Mucosa of stomach (tissue), 1 donor: ENCODE results near the gene KLF11.

Experiments
- H3K27me3 ChIP-seq: one replicate; pipeline ENCODE4 v1.7.0; 2013; ENCODE audit warnings: mild to moderate bottlenecking, low read length; ENCODE audit not compliant: control insufficient read depth, insufficient read depth
- H3K36me3 ChIP-seq: one replicate; pipeline ENCODE4 v1.7.0; 2013; ENCODE audit warnings: low read length; ENCODE audit not compliant: control insufficient read depth, insufficient read depth
- H3K4me1 ChIP-seq: one replicate; pipeline ENCODE4 v1.7.0; 2013; ENCODE audit warnings: mild to moderate bottlenecking, low read length; ENCODE audit not compliant: control insufficient read depth, insufficient read depth
- H3K4me3 ChIP-seq: one replicate; pipeline ENCODE4 v1.7.0; 2013; ENCODE audit warnings: low read length
- H3K9ac ChIP-seq: one replicate; pipeline ENCODE4 v1.7.0; 2013; ENCODE audit warnings: mild to moderate bottlenecking, low read length, moderate library complexity
- H3K9me3 ChIP-seq: one replicate; pipeline ENCODE4 v1.7.0; 2013; ENCODE audit warnings: mild to moderate bottlenecking, low read length, moderate library complexity; ENCODE audit not compliant: control insufficient read depth
- donor health status: Pancreatic carcinoma.

The KLF11 gene

GRCh38 chr2:10043256-10043905 is at the start of gene KLF11:
Gene KLF11 (plus strand): TSS chr2:10043550. CDS start chr2:10043717, 167 bp downstream.
- H3K4me1 ChIP-seq, result peaks cover 9% of the 10 kb centered on the region

GRCh38 chr2:9994462-9994861 is 48.9 kb upstream of the KLF11 start:
- Histone ChIP-seq H3K27me3 (no peaks in the 10 kb centered on the region), H3K4me1 (no peaks in the 10 kb centered on the region), H3K36me3 (no peaks in the 10 kb centered on the region), H3K9me3 (no peaks in the 10 kb centered on the region), H3K4me3 (no peak overlapping the region), H3K9ac (no peak overlapping the region)

More at GRCh38 chr2:10043256-10043905, at the start of gene KLF11:
- Histone ChIP-seq H3K27me3 (no peaks in the 10 kb centered on the region), H3K9me3 (no peaks in the 10 kb centered on the region), H3K36me3 (peaks cover 4% of the 10 kb centered on the region), H3K4me3 (no peak within 1 kb of the TSS), H3K9ac (peak within 1 kb of the TSS; percentile 43)

GRCh38 chr2:9995059-9995458 is 48.3 kb upstream of the KLF11 start:
- Histone ChIP-seq H3K4me3 (no peak overlapping the region), H3K9me3 (no peaks in the 10 kb centered on the region), H3K9ac (no peak overlapping the region), H3K36me3 (no peaks in the 10 kb centered on the region), H3K4me1 (no peaks in the 10 kb centered on the region), H3K27me3 (no peaks in the 10 kb centered on the region)

- Histone ChIP-seq H3K4me3 (no peak overlapping the region), H3K4me1 (no peaks in the 10 kb centered on the region), H3K36me3 (no peaks in the 10 kb centered on the region), H3K9me3 (no peaks in the 10 kb centered on the region), H3K9ac (no peak overlapping the region), H3K27me3 (no peaks in the 10 kb centered on the region)
Measured at GRCh38 chr2:9996321-9996720, 47.0 kb upstream of the KLF11 start.

- no peaks in the 10 kb centered on the region for H3K27me3 ChIP-seq
- H3K36me3 ChIP-seq, result no peaks in the 10 kb centered on the region
- H3K4me1 ChIP-seq, result no peaks in the 10 kb centered on the region
- H3K9ac ChIP-seq, result no peak overlapping the region
- no peaks in the 10 kb centered on the region for H3K9me3 ChIP-seq
- H3K4me3 ChIP-seq, result no peak overlapping the region
Measured at GRCh38 chr2:9997936-9998335, 45.4 kb upstream of the KLF11 start.

GRCh38 chr2:9998916-9999654 is 44.3 kb upstream of the KLF11 start:
- no peaks in the 10 kb centered on the region for H3K9me3 ChIP-seq
- H3K4me3 ChIP-seq, result no peak overlapping the region

GRCh38 chr2:9999693-10000092 is 43.7 kb upstream of the KLF11 start:
- no peaks in the 10 kb centered on the region for H3K27me3 ChIP-seq
- H3K9ac ChIP-seq, result no peak overlapping the region
- no peak overlapping the region for H3K4me3 ChIP-seq
- no peaks in the 10 kb centered on the region for H3K36me3 ChIP-seq
- H3K9me3 ChIP-seq, result no peaks in the 10 kb centered on the region
- no peaks in the 10 kb centered on the region for H3K4me1 ChIP-seq

More at GRCh38 chr2:9998916-9999654, 44.3 kb upstream of the KLF11 start:
- Histone ChIP-seq H3K9ac (no peak overlapping the region), H3K36me3 (no peaks in the 10 kb centered on the region), H3K27me3 (no peaks in the 10 kb centered on the region), H3K4me1 (no peaks in the 10 kb centered on the region)

- Histone ChIP-seq H3K4me1 (no peaks in the 10 kb centered on the region), H3K36me3 (no peaks in the 10 kb centered on the region), H3K9ac (no peak overlapping the region), H3K27me3 (no peaks in the 10 kb centered on the region), H3K9me3 (no peaks in the 10 kb centered on the region), H3K4me3 (no peak overlapping the region)
Measured at GRCh38 chr2:10000541-10000940, 42.8 kb upstream of the KLF11 start.

GRCh38 chr2:10001586-10001985 is 41.8 kb upstream of the KLF11 start:
- H3K27me3 ChIP-seq, result peaks cover 6% of the 10 kb centered on the region
- H3K36me3 ChIP-seq, result no peaks in the 10 kb centered on the region
- H3K4me3 ChIP-seq, result no peak overlapping the region
- H3K9ac ChIP-seq, result no peak overlapping the region
- H3K4me1 ChIP-seq, result peaks cover 3% of the 10 kb centered on the region
- H3K9me3 ChIP-seq, result no peaks in the 10 kb centered on the region

- peaks cover 6% of the 10 kb centered on the region for H3K27me3 ChIP-seq
- peaks cover 7% of the 10 kb centered on the region for H3K4me1 ChIP-seq
- no peak overlapping the region for H3K9ac ChIP-seq
- H3K4me3 ChIP-seq, result no peak overlapping the region
- no peaks in the 10 kb centered on the region for H3K9me3 ChIP-seq
- H3K36me3 ChIP-seq, result no peaks in the 10 kb centered on the region
Measured at GRCh38 chr2:10002109-10002508, 41.2 kb upstream of the KLF11 start.

GRCh38 chr2:10002681-10003080 is 40.7 kb upstream of the KLF11 start:
- Histone ChIP-seq H3K9ac (no peak overlapping the region), H3K27me3 (peaks cover 6% of the 10 kb centered on the region), H3K4me3 (no peak overlapping the region), H3K9me3 (no peaks in the 10 kb centered on the region), H3K36me3 (no peaks in the 10 kb centered on the region), H3K4me1 (peaks cover 7% of the 10 kb centered on the region)

GRCh38 chr2:10003206-10004125 is 39.9 kb upstream of the KLF11 start:
- H3K9me3 ChIP-seq, result no peaks in the 10 kb centered on the region
- no peak overlapping the region for H3K9ac ChIP-seq
- no peak overlapping the region for H3K4me3 ChIP-seq
- peaks cover 7% of the 10 kb centered on the region for H3K4me1 ChIP-seq
- no peaks in the 10 kb centered on the region for H3K36me3 ChIP-seq
- peaks cover 6% of the 10 kb centered on the region for H3K27me3 ChIP-seq
